HG03025 (cell line): ENCODE measurements around the gene TRIM4.
"Not testable (repeated sequence)": the region's sequence is repeated elsewhere in the genome, so short reads cannot be mapped to it uniquely, and the experiment has no call there.

Experiments
- ATAC-seq: cut with Tn5 transposase; IDR thresholded peaks from one replicate; pipeline ENCODE4 v1.9.1; 2021; ENCODE audit warnings: mild to moderate bottlenecking, moderate library complexity; ENCODE audit not compliant: unreplicated experiment, low FRiP score

The TRIM4 gene

DNA sequence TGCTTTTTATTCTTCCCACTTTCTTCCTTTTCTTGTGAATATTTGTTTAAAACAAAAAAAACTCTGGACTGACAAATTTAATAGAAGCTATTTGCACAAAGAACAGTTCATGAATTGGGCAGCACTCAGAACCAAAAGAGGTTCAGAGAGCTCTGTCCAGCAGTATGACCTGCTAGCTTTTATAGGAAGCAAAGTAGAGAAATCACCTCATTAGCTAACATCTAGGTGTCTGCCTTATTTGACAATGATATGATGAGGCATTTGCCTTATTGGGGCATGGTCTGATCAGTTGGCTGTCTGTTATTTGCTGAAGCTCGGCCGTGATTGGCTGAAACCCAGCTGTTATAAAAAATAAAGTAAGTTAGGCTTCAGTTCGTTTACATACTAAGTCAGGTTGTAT is 819 bp upstream of the TRIM4 start:
- no peak for ATAC-seq

DNA sequence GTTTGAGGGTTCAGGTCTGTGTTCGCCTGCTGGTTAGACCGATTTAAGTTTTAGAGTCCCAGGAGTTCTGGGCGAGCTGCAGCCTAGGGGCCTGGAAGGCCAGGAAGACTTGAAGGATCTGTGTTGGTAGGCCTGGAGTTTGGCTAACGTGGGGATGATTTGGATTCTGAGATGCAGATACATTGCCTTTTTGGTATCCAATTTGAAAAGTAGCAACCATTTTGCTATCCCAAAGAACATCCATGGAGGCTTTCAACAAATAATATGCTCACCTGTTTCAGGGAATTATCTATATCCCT is 433 bp upstream of the TRIM4 start:
- peak; percentile 4 for ATAC-seq

DNA sequence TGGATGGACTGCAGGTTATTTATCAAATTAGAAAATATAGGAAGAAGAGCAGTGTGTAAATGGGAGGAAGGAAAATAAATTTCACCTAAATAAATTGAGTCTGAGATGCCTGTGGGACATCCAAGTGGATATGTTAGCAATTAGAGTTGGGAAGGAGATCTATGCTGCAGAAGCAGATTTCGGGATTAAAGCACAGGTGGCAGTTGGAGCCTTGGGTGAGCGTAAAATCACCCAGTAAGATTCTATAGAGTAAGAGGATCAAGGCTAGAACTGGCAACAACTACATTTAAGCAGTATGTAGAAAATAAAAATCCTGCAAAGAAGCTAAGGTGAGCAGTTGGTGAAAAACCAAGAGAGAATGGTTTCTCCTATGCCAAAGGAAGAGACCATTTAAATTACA is 8.4 kb downstream of the TRIM4 start:
- no peak for ATAC-seq

DNA sequence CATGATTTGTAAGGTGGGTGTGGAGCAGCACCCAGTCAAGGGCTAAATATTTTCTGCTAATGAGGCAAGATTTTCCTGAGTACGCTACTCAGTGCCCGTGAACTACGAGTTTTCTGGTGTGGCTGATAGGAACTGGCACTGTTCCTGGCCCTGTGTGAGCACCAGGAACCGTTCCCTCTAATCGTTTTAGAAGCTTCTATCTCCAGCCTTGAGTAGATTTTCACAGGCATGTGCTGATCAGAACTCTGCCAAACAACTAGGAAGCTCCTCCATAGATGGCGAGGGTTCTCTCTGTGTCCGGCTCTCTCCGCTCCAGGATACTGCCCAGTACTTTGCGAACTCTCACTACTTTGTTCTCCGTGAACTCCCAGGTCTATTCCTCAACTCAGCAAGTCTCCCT is 17.7 kb downstream of the TRIM4 start:
- no peak for ATAC-seq

DNA sequence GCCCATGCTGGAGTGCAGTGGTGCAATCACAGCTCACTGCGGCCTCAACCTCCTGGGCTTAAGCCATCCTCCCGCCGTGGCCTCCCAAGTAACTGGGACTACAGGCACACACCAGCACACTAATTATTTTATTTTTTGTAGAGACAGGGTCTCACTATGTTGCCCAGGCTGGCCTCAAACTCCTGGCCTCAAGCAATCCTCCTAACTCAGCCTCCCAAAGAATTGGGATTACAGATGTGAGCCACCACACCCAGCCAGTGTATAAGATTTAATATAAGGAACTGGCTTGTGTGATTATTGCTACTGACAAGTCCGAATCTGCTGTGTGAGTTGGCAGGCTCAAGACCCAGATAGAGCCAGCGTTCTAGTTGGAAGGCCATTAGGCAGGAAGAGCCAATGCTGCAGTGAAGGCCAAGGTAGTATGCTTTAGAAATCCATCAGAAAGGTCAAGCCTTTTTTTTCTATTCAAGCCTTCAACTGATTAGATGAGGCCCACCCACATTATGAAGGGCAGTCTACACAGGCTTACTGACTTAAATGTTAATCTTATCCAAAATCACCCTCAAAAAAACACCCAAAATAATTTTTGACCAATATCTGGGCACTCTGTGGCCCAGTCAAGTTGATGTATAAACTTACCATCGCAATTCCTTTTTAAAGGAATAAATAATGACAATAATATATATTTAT is 19.4 kb downstream of the TRIM4 start:
- no peak for ATAC-seq

DNA sequence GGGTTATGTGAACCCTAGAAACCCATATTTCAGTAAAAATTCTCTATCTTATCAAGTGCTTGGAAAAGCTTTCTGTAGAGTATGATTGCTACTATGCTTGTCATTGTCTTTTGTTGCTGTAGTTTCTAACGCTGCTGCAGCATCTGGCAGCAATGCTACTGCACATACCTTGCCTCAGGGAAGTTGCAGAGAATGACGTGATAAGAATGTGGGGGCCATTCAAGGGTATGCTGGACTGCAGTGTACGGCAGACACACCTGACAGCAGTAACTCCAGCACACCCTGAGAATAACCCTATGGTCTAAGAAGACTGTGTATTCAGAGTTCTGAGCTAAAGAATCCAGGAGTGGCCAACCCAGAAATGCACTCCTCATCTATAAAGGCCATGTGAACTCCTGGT is 20.5 kb downstream of the TRIM4 start:
- ATAC-seq, result no peak

DNA sequence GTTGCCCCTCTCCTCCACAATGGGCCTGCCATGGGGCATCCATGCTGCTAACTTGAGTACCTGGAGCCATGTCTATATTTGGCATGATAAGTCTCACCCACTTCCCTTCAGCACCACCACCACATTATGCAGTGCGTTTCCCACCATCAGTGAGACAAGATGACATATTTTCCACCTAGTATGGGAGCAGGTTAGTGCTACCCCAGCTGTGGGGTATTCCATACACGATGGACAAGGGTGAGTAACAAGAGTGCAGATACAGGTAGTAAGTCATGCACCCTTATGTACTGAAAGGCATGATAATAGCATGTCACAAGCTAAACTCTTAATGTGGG is 21.3 kb downstream of the TRIM4 start:
- no peak for ATAC-seq

DNA sequence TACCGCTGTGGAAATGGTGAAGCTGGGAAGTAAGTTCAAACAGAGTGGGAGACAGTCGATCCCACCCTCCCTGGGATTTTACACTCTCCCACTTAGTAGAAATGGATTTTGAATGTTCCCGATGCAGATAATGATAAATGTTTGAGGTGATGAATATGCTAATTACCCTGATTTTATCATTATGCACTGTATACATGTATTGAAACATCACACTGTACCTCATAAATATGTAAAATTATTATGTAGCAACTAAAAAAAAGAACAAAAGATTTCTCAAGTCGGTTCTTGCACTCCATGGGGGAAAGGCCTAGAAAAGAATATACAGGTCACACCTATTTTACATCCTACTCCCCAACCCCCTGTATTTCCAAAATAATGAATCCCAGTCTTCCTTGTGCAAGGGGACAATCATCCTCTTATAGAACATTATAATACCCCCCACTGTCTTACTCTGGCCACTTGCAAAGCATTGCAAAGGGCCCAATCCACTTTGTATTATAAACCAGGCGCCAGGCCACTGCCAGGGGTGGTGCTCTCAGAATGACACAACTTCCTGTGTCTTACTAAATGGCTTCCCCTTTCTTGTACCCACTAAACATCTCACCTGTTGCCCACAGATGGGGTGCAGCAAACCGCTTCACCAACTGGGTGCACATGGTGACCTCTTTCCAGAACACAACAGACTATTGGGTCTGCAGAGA is 21.9 kb downstream of the TRIM4 start:
- ATAC-seq, result no peak

DNA sequence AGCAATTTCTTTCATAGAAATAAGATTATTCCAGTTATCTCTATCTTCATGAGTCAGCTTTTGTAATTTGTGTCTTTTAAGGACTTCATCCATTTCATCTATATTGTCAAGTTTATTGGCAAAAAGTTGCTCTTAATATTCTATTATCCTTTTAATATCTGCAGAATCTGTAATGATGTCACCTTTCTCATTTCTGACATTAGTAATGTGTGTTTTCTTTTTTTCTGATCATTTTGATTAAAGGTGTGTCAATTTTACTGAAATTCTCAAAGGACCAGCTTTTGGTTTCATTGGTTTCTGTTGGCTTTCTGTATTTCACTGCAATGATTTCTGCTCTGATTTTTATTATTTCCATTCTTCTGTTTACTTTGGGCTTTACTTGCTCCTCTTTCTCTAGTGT is 24.6 kb downstream of the TRIM4 start:
- ATAC-seq, result no peak

DNA sequence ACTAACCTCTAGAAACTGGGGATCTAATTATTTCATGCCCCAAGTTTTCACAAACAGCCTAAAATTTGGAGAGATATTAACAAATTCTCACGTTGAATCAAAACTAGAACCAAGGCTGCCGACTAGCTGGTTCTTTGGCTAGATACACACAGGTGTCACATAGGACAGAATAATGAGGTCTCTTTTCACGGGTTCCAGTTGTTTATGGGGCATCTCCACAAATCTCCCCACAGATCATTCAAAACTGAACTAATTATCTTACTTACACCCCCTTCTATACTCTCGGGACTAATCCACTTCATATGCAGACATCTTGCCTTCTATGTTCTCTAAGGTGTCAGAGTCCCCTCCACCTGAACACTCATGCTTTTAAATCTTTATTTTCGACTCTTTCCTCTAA is 26.1 kb downstream of the TRIM4 start:
- ATAC-seq, result no peak

DNA sequence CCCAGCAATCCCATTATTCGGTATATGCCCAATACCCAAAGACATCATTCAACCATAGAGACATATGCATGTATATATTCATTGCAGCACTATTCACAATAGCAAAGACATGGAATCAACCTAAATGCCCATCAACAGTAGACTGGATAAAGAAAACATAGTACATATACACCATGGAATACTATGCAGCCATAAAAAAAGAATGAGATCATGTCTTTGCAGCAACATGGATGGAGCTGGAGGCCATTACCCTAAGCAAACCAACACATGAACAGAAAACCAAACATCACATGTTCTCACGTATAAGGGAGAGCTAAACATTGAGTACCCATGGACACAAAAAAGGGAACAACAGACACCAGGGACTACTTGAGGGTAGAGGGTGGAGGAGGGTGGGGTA is 29.0 kb downstream of the TRIM4 start:
- ATAC-seq, result not testable (repeated sequence)

DNA sequence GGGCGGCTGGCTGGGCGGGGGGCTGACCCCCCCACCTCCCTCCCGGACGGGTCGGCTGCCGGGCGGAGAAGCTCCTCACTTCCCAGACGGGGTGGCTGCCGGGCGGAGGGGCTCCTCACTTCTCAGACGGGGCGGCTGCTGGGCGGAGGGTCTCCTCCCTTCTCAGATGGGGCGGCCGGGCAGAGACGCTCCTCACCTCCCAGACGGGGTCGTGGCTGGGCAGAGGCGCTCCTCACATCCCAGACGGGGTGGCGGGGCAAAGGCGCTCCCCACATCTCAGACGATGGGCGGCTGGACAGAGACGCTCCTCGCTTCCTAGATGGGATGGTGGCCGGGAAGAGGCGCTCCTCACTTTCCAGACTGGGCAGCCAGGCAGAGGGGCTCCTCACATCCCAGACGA is 31.0 kb downstream of the TRIM4 start:
- ATAC-seq, result not testable (repeated sequence)

DNA sequence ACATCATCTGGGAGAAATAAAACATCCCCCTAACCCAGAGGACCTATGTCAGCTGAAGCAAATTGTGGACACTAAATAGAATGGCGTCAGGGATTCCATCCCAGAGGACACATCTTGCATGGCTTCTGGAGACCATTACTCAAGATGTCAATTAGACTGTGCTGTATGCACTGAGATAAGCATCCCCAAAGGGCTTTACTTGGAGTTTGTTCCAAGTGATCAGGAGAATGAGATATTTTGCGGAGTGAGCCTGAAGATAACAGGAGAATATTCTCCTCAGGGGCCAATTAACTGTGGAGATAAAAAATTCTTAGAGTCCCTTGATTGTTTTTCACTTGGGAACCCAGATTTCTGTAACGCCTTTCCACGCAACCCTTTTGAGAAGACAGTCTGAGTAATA is 38.0 kb downstream of the TRIM4 start:
- no peak for ATAC-seq

DNA sequence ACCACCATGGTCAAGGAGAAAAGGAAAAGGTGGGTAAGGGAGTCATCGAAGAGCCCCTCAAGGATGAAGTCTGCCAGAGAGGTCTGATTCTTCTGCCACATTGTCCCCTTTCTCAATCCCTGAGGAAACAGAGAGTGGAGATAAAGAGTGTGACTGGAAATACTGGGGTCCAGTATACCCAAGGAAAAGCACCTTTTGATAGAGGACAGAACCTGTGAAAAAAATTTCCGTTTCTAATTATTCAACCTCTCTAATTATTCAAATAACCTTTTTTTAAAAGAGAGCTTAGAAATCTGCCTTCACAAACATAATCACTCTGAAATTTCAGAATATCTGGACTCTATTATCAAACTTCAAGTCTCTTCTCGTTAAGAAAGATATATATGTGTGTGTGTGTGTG is 42.4 kb downstream of the TRIM4 start, which contains the start of gene OR2AE1:
TSS of gene OR2AE1 (minus strand) at position 101 of the 400 bp plus-strand sequence. CDS start at position 101, 0 bp downstream.
- no peak for ATAC-seq

DNA sequence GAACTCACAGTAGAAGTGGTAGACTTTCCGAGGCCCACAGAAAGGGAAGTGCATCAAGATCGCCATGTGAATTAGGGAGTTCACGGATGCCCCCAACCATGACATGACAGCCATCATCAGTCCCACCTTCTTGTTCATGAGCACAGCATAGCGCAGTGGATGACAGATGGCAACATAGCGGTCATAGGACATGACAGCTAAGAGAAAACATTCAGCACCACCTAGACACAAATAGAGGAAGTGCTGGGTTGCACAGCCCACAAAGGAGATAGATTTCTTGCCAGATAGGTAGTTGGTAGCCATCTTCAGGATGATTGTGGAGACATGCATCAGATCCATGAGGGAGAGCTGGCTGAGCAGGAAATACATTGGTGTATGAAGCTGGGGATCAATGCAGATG is 42.8 kb downstream of the TRIM4 start:
- no peak for ATAC-seq

DNA sequence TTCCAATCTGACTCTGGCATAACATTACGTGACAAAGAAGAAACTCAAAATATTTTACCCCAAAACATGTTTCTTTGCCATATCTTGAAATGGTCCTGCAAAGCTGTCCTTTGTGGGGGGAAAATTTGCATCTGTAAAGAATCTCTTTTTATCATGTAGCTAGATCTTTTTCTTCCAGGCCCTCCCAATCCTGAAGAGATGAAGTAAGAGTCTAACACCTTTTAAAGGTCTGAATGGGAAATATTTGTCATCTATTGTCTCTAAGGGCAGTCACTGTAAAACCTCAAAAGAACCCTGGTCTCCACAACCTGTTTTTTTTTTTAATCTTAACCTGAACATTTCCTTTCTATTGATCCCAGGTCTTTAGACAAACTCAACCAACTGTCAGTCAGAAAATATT is 51.1 kb downstream of the TRIM4 start:
- no peak for ATAC-seq

DNA sequence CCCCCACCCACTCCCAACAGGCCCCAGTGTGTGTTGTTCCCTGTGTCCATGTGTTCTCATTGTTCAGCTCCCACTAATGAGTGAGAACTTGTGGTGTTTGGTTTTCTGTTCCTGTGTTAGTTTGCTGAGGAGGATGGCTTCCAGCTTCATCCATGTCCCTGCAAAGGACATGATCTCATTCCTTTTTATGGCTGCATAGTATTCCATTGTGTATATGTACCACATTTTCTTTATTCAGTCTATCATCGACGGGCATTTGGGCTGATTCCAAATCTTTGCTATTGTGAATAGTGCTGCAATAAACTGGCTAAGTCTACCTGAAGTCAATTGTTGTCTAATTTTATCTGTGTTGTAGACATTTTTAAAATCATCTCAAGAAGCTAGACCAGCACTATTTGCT is 51.9 kb downstream of the TRIM4 start:
- not testable (repeated sequence) for ATAC-seq

DNA sequence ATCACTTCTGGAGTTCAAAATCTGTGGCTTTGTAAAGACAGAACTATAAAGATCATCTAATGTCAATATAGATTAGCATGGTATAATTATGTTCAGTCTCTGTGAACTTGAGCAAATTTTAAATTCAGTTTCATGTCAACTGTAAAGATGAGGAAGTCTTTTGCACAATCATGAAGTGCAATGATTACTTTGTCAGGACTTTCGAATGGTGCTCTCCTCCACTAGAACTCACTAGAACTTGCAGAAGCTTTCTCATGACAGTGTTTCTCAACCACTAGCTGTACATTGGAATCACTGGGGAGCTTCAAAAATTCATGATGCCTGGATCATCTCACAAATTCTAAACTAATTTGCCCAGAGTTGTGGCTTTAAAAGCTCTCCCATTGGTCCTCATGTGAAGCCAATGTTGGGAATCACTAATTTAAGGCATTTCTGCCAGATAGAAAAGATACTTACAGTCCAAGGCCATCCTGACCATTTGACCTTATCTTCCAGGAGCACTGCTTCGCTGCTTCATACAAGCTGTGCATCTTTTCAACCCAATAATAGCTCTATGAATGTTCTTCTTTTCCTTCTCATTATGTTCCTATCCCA is 55.4 kb downstream of the TRIM4 start:
- no peak for ATAC-seq

DNA sequence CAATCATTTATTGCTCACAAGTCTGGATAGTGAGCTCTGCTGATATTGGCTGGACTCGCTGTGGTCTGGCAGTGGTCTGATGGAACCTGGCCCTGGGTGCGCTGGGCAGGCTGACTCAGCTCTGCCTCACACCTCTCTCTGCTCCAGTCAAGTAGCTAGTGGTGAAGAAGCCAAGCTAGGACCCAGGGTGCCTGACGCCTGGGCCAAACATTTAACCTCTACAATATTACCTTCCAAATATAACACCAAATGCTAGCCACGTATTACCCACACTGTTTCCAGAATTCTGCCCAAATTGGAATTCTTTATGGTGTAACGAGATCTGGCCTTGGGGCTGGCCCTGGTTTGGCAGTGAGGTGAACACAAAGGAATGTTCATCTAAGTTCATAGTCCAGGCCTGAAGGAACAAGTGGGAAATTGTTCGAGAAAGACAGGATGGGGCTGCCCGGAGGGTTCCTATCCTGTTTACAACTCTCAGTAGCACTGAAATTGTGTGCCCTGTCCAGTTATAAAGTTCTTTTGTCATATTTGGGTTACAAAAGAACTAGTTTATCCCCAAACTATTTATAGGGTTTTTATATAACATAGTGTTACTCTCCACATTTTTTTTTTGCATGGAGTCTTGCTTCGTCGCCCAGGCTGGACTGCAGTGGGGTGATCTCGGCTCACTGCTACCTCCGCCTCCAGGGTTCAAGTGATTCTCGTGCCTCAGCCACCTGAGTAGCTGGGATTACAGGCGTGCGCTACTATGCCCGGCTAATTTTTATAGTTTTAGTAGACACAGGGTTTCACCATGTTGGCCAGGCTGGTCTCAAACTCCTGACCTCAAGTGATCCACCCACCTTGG is 58.8 kb downstream of the TRIM4 start:
- no peak for ATAC-seq

DNA sequence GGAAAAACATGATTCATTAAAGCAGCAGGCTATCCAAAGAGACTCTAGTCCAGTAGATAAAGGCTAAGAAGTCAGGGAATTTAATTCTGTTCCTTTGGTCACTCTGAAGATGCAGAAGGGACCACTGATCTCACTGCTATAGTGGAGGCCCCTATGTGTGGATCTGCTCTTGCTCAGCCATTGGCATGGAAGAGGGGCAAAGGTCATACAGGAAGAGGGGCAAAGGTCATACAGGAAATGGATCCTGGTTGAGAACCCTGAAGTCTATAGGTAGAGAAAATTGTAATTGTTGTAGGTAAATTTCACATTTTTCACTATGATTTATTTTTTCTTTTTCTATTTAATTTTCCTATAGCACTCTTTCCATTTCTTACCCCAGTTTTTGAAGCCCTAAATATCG is 64.1 kb downstream of the TRIM4 start:
- no peak for ATAC-seq
